Astrocyte (in vitro differentiated cells and primary cell): ENCODE data around the gene CYB5A.

Experiments used
- EZH2 ChIP-seq: IDR thresholded peaks from 2 replicates; pipeline ENCODE4 v1.6.1; 2012; ENCODE audit warnings: mild to moderate bottlenecking, low read length, inconsistent platforms; ENCODE audit not compliant: insufficient read depth
- TF ChIP-seq, protein P1 (sequence below): IDR thresholded peaks from 2 replicates; pipeline ENCODE4 v1.5.1; 2011; ENCODE audit warnings: low read depth, mild to moderate bottlenecking, inconsistent platforms, low read length, moderate library complexity; ENCODE audit not compliant: insufficient read depth

DNA sequence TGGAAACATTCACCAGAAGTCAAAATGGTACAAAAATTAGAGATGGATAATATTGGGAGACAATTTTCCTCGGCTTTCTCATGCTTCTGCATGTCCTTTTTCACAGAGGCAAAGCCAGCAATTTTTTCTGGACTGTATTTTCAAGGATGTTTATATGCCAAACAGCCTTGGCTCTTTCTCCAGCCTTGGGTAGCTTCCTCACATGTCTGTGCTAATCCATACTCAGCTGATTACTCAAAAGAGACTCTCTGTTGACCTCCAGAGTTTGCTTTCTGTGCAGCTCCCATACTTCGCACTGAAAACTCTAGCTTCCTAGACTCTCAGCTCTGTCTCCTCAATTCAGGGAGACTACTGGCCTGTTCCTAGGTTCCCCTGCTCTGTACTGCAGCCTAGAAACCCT lies 34.5 kb upstream of the CYB5A start:
- TF ChIP-seq, protein P1, sequence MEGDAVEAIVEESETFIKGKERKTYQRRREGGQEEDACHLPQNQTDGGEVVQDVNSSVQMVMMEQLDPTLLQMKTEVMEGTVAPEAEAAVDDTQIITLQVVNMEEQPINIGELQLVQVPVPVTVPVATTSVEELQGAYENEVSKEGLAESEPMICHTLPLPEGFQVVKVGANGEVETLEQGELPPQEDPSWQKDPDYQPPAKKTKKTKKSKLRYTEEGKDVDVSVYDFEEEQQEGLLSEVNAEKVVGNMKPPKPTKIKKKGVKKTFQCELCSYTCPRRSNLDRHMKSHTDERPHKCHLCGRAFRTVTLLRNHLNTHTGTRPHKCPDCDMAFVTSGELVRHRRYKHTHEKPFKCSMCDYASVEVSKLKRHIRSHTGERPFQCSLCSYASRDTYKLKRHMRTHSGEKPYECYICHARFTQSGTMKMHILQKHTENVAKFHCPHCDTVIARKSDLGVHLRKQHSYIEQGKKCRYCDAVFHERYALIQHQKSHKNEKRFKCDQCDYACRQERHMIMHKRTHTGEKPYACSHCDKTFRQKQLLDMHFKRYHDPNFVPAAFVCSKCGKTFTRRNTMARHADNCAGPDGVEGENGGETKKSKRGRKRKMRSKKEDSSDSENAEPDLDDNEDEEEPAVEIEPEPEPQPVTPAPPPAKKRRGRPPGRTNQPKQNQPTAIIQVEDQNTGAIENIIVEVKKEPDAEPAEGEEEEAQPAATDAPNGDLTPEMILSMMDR: no peak
- TF ChIP-seq EZH2: no peak
